Kidney (tissue), 14 donors: ENCODE results near the gene PLEK. TPM values are rescaled to one million over a fixed set of nuclear protein-coding genes. Genes with fewer than 3 reads are reported as not detected.

Experiments used
- DNase-seq, 5 donors: peaks; one replicate each; pipeline ENCODE4 v3.0.0-alpha.2; 2013 to 2020
- FAIRE-seq: peaks from 2 replicates; lab custom pipeline; 2012; peaks lifted over from hg19 to GRCh38; lab: Jason Lieb, UNC
- H3K27ac ChIP-seq, 2 donors: one replicate each; pipeline ENCODE4 v1.7.0; 2013; ENCODE audit warnings: low read depth in 2 of 2, low read length in 2 of 2, inconsistent platforms in 1 of 2
- H3K27me3 ChIP-seq: one replicate; pipeline ENCODE4 v1.7.1; 2013; ENCODE audit warnings: low read length, inconsistent platforms; ENCODE audit not compliant: control insufficient read depth, insufficient read depth
- H3K36me3 ChIP-seq, 3 donors: one replicate each; pipeline versions ENCODE4 v1.7.0 to v1.7.1; 2013; ENCODE audit warnings: low read length in 3 of 3, control low read depth in 1 of 3, inconsistent platforms in 1 of 3; ENCODE audit not compliant: insufficient read depth in 3 of 3, control insufficient read depth in 2 of 3
- H3K4me1 ChIP-seq, 3 donors: one replicate each; pipeline versions ENCODE4 v1.7.0 to v1.7.1; 2013; ENCODE audit warnings: low read length in 3 of 3, inconsistent platforms in 1 of 3, low read depth in 1 of 3; ENCODE audit not compliant: control insufficient read depth in 2 of 3, insufficient read depth in 2 of 3
- H3K4me3 ChIP-seq, 3 donors: one replicate each; pipeline versions ENCODE4 v1.7.0 to v1.8.1; 2013; ENCODE audit warnings: low read length in 3 of 3, control low read depth in 1 of 3, inconsistent platforms in 1 of 3
- H3K9ac ChIP-seq, 3 donors: one replicate each; pipeline versions ENCODE4 v1.7.0 to v1.7.1; 2013; ENCODE audit warnings: low read length in 3 of 3, control low read depth in 1 of 3, inconsistent platforms in 1 of 3
- H3K9me3 ChIP-seq, 3 donors: one replicate each; pipeline versions ENCODE4 v1.7.0 to v1.7.1; 2013; ENCODE audit warnings: low read length in 3 of 3, control low read depth in 1 of 3, inconsistent platforms in 1 of 3; ENCODE audit not compliant: control insufficient read depth in 2 of 3, insufficient read depth in 1 of 3
- intact Hi-C: fragments of 100-400 bp; cut with DNase I; formaldehyde crosslinking; loops from one replicate; pipeline ENCODE4 v1.11.1; 2022
- polyA plus RNA-seq: library from polyadenylated mRNA; stranded (reverse); fragments of 350-450 nt; fragmentation: Illumina TruSeq; extraction: RNeasy Lipid Tissue Mini Kit (QIAGEN cat#74804); gene quantifications from one replicate; pipeline ENCODE4 v1.2.3, GENCODE V29; 2014; ENCODE audit warnings: low read depth, low replicate concordance; ENCODE audit not compliant: insufficient read depth
- total RNA-seq: library from RNA; stranded (reverse); fragmentation: NEBNext Ultra II Directional; extraction: Animal tissue kit (Norgen Biotek cat#: 25700); gene quantifications from one replicate; pipeline ENCODE4 v1.2.1, GENCODE V29; 2021
- TF ChIP-seq, protein P1 (sequence below): IDR thresholded peaks from 3 replicates; pipeline ENCODE4 v1.5.1; 2012; ENCODE audit warnings: mild to moderate bottlenecking, moderate library complexity, borderline replicate concordance; ENCODE audit not compliant: insufficient read depth; ENCODE audit errors: extremely low read depth
- donor health status: control.
- donor health status: control.
- donor health status: control.
- donor health status: control.
- donor health status: control.
- donor health status: DM: yes; HTN: yes; CAD: no.
- donor health status: Normal renal cell carcinoma (clear cell type).

Gene PLEK
- total and polyA plus RNA-seq, 2 donors from 2014 or later, result 2.8 to 17.3 TPM

DNA sequence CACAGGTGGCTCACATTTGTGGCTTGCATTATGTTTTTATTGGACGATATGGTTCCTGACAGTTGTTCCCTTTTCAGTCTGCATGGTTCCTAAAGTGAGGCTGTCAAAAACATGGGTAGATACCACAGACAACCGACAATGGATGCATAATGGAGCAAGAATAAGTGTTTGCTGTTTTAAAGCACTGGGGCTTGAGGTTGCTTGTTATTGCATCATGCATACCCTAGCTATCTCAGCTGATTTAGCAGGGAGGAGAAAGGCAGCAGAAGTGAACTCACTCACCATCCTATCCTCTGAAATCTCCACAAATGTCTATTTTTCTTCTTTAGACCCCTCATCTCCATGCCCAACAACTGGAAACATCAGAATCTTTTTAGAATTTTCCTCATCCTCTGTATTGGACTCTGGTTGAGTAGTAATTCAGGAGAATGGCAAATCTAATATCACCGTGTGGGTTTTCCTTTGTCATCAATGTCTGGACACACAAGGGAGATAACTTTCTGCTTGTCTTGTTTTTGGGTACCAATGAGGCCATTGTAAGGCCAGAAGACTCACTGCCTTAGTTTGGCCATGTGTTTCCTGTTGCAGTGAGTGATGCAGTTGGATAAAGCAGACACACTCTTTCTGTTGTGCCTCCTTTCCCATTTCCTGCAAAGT is 55.3 kb downstream of the PLEK start:
- Histone ChIP-seq H3K4me1 (no peaks in the 10 kb centered on the region), H3K27ac (no peak overlapping the region), H3K9me3 (no peaks in the 10 kb centered on the region), H3K4me3 (no peak overlapping the region), H3K36me3 (no peaks in the 10 kb centered on the region), H3K27me3 (no peaks in the 10 kb centered on the region), H3K9ac (no peak overlapping the region)
- intact Hi-C loops, result no loop called here
- TF ChIP-seq, protein P1, sequence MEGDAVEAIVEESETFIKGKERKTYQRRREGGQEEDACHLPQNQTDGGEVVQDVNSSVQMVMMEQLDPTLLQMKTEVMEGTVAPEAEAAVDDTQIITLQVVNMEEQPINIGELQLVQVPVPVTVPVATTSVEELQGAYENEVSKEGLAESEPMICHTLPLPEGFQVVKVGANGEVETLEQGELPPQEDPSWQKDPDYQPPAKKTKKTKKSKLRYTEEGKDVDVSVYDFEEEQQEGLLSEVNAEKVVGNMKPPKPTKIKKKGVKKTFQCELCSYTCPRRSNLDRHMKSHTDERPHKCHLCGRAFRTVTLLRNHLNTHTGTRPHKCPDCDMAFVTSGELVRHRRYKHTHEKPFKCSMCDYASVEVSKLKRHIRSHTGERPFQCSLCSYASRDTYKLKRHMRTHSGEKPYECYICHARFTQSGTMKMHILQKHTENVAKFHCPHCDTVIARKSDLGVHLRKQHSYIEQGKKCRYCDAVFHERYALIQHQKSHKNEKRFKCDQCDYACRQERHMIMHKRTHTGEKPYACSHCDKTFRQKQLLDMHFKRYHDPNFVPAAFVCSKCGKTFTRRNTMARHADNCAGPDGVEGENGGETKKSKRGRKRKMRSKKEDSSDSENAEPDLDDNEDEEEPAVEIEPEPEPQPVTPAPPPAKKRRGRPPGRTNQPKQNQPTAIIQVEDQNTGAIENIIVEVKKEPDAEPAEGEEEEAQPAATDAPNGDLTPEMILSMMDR, result no peak
- FAIRE-seq (no peak), DNase-seq (no peak)

DNA sequence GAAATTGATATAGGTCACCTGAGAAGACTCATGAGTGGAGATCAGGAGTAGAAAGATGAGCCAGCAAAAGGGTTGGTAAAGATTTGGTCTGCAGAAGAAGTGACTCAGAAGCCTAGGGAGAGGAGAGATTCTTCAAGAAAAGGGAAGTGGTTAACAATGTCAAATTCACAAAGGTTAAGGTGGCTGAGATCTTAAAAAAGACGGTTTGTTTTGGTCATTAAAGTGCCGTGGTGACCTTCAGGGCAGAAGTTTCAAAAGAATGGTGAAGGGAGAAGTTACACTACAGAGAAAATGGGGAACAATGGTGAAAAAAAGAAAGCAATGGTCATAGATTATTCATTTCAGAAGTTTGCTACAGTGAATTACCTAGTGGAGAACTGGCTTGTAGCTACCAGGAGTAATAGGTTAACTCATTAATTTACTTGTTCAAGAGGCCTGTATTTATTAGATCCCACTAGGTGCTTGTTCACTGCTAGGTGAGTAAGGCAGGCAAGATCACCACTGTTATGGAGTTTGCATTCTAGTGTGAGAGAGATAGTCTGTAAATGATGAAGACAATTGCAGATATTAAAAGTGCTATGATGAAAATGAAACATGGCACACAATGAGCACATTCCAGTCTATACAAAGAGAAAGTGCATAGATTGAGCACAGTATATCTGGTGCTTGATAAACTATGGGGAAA is 59.0 kb downstream of the PLEK start:
- Histone ChIP-seq H3K27me3 (no peaks in the 10 kb centered on the region), H3K4me3 (no peak overlapping the region), H3K9me3 (no peaks in the 10 kb centered on the region), H3K27ac (no peak overlapping the region), H3K9ac (no peak overlapping the region), H3K36me3 (no peaks in the 10 kb centered on the region), H3K4me1 (no peaks in the 10 kb centered on the region)
- FAIRE-seq (no peak), DNase-seq (no peak)
- TF ChIP-seq, protein P1, result no peak
- intact Hi-C loops, result no loop called here

DNA sequence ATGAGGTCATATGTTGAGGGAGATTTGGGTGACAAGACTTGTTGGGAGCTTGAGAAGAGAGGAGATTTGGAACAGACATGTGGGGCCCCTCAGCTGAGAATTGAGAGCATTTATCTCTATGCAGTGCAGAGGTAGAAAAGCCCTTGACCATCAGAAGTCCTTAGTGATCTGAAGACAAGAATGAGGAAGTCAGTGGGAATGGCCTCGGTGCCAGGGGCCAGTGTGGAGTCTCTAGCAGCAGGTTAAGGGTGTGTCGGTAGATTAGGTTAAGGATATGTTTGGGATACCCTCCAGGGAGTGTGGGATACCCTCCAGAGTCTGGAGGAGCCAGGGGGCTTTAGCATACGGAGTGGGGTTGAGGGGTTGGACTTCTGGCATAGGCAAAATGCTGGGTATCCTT is 60.4 kb downstream of the PLEK start:
- Histone ChIP-seq H3K27ac (no peak overlapping the region), H3K27me3 (no peaks in the 10 kb centered on the region), H3K9me3 (no peaks in the 10 kb centered on the region), H3K9ac (no peak overlapping the region), H3K4me3 (no peak overlapping the region), H3K4me1 (no peaks in the 10 kb centered on the region), H3K36me3 (no peaks in the 10 kb centered on the region)
- intact Hi-C loops, result no loop called here
- TF ChIP-seq, protein P1, result no peak
- FAIRE-seq (no peak), DNase-seq (no peak)
